Esophagus muscularis mucosa (tissue), 3 donors: Measurements from ENCODE around the gene ING2.

Experiments
- CTCF ChIP-seq, 3 experiments: fragments of 200-600 bp in 2 of 3; fragments of 450-650 bp in 1 of 3; sonication (generic) in 2 of 3; IDR thresholded peaks; one replicate each; pipeline ENCODE4 v1.5.1; 2017 to 2019; ENCODE audit warnings: antibody characterized with exemption in 3 of 3, mild to moderate bottlenecking in 2 of 3, moderate library complexity in 1 of 3
- POLR2A ChIP-seq: fragments of 450-650 bp; IDR thresholded peaks from one replicate; pipeline ENCODE4 v1.6.1; 2017; ENCODE audit warnings: antibody characterized with exemption, moderate library complexity, mild to moderate bottlenecking, low read depth
- POLR2AphosphoS5 ChIP-seq, 2 donors: sonication (generic); formaldehyde crosslinking; IDR thresholded peaks; one replicate each; pipeline ENCODE4 v1.6.1; 2017; ENCODE audit warnings: antibody characterized with exemption in 2 of 2

GRCh38 chr4:183522821-183523220 lies 18.0 kb downstream of the ING2 start:
- TF ChIP-seq POLR2A (no peak), CTCF (IDR thresholded peaks at IDR 0.05) (no peak), POLR2AphosphoS5 (IDR thresholded peaks at IDR 0.05) (no peak)
